ENCODE data around the gene AP3B1.
"Not testable (repeated sequence)": the region's sequence is repeated elsewhere in the genome, so short reads cannot be mapped to it uniquely, and the experiment has no call there.

AP3B1 gene

DNA sequence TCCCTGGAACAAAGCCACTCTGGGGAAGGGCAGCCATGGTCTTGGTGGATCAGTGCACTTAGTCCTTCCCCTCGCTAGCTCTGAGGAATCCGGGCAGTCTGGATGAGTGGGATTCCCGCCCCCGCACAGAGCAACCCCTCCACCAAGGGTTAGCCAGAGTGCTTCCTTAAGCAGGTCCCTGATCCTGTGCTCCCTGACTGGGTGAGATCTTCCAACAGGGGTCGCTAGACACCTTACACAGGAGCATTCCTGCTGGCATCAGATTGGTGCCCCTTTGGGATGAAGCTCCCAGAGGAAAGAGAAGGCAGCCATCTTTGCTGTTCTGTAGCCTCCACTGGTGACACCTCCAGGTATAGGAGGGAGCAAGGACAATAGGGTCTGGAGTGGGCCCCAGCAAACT is 228.8 kb downstream of the AP3B1 start:
- no peak for DNase-seq

DNA sequence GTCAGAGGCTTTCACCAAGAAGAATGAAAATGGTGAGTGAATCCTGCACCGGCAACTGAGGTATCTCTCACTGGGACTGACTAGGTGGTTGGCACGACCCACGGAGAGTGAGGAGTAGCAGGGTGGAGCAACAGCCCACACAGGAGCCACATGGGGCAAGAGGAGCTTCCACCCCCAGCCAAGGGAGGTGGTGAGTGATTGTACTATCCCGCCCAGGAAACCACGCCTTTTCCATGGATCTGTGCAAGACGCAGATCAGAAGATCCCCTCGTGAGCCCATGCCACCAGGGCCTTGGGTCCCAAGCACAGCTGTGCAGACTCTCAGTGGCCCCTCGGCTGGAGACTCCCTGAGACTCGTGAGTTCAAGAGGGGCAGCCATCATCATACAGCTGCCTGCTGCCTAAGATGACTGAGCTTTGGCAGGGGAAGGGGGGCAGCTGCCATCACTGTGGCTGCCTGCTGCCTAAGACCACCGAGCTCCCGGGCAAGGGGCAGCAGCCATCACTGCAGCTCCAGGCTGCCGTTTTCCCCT is 229.5 kb downstream of the AP3B1 start:
- DNase-seq = no peak

DNA sequence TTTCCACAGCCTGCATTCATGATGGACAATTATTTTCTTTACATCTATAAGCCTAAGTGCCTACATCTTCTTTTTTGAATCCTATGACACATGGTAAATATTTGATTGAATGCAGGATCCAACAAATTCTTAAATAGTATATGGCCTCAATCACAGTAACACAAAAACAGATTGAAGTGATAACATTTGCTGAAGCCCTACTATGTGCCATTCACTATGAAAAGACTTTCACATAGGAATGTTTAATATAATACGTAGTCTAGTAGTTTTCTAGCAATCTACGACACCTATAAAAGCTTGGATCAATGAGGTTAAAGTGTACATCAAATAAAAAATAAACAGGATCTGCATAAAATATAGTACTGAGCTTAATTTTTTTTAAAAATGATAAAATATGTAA is 231.0 kb downstream of the AP3B1 start:
- no peak for DNase-seq

DNA sequence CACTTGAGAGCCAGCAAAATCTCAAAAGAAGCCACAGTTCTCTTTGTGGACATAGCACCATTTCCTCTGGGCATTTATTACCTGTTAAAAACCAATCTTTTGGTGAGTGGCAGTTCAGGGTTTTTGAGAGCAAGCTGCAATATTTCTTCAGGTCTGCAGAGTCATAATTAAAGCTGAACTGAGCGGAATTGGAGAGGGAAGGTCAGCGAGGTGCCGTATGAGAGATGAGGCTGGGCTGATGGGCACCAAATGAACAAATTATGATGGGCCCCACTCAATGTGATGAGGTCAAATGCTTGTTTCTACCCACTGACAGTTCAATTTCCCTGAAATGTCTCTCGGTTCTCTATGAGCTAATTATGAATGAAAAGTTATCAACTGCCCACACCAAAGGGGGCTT is 231.9 kb downstream of the AP3B1 start:
- no peak for DNase-seq

DNA sequence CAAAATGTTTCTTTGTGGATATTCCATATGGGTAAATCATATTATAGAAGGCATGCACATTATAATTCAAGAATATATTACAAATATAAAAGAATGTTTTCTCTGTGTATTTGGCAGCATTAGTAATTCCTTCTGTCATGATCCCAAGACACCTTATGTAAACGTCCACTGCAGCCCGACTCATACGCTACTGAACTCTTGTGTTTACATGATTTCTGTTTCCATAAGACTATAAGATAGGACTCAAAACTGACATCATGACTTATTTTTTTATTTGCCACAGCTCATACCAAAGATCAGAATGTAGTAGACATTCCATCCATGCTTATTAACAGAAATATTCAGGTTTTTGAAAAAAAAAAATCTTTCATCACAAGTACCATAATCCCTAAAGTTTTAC is 234.1 kb downstream of the AP3B1 start:
- no peak for DNase-seq

DNA sequence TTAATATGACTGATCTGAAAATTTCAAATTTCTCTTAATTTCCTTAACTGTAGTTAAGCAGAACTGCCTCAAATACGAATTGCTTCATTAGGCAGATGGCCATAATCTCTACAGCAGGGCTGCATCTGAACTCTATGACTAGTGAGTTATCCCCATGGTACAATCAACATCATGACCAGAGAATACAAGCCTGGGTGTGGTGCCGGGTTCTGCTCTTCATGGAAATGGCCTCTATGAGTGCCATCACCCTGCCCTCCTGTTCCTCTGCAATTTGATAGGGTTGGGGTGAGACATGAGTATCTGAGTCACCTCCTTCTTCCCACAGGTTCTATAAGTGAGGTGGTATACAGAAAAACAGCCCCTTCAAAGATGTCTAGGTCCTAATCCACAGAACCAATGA is 235.9 kb downstream of the AP3B1 start:
- no peak for DNase-seq

DNA sequence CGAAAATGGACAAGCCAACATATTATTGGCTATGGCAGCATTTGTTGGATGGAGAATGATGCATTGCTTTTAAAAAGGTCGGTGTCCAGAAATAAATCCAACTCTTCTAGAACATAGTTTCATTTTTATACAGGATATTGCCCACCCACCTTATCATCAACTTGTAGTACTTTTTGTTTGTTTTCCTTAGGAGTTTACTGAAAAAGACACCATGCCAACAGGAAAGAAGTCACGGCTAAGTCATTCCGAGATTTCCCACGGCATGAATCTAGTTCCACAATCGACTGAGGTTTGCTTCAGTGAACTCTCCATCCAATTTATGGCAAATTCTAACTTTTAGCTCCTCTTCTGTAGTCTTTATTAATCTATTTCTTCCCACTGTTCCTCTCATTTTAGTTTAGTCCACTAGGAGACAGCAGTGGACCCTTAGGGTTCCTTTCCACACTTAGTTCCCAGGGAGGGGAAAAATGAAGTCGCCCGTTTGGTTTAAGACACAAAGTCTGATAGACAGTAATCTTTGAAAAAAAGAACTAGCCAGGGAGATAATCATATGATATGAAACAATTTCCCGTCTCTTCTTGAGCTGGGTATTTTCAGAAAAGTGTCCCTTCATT is 237.5 kb downstream of the AP3B1 start:
- no peak for DNase-seq

DNA sequence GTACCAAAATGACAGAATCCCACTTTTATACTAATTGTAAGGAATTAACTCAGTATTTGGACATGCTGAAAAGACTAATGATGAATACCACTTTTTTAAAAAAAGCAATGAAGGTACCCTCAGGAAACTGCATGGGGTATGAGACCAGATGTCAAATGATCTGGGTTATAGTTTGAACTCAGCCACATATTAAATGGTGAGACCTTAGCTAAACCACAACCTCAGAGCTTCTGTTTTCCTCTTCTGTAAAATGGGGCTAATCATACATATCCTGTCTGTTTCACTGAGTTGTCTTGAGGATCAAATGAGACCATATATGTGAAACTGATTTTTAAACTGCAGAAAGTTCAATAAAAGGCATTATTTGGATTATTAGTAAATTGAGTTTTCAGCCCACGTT is 238.4 kb downstream of the AP3B1 start:
- DNase-seq = no peak

DNA sequence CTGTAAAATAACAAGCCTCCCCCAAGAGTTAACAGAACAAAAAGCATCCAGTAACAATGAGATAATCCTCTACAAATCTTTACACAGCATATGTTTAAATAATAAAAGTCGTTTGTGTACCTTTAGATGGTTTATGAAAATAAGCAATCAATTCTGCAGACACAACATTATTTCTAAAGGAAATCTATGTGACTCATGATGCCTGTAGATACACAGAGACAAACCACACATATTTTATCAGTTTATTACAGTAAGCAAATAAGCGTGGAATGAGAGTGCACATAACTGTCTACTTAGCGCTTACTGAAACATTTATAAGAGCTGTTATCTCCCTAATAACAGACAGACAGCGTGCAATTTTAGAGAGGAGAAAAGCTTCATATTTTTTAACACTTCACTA is 243.6 kb downstream of the AP3B1 start:
- DNase-seq = no peak

DNA sequence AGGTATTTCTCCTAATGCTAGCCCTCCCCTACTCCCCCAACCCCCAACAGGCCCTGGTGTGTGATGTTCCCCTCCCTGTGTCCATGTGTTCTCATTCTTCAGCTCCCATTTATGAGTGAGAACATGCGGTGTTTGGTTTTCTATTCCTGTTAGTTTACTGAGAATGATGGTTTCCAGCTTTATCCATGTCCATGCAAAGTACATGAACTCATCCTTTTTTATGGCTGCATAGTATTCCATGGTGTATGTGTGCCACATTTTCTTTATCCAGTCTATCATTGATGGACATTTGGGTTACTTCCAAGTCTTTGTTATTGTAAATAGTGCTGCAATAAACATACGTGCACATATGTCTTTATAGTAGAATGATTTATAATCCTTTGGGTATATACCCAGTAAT is 247.7 kb downstream of the AP3B1 start:
- not testable (repeated sequence) for DNase-seq

DNA sequence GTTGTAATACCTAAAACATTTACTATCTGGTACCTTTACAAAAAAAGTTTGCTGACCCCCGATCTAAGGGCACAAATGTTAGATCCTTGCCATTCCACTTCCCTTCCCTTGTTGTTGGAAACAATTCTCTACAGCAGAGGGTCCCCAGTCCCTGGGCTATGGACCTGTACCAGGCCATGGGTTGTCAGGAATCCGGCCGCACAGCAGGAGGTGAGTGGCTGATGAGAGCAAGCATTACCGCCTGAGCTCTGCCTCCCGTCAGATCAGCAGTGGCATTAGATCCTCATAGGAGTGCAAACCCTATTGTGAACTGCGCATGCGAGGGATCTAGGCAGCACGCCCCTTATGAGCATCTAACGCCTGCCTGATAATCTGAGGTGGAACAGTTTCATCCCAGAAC is 248.5 kb downstream of the AP3B1 start:
- DNase-seq = no peak

DNA sequence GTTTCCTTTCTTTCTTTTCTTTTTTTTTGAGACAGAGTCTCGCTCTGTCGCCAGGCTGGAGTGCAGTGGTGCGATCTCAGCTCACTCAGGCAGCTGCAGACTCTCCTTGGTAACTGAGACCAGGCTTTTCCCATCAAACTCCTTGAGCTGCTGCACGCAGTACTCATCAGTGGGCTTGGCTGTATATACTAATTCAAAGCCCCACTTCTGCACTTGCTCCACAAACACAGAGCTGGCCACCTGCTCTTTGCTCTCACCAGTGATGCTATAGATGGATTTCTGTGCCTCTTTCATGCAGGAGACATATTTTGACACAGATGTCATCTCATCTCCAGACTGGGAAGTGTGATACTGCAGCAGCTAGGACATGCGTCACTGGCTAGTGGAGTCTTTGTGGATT is 252.7 kb downstream of the AP3B1 start:
- no peak for DNase-seq

DNA sequence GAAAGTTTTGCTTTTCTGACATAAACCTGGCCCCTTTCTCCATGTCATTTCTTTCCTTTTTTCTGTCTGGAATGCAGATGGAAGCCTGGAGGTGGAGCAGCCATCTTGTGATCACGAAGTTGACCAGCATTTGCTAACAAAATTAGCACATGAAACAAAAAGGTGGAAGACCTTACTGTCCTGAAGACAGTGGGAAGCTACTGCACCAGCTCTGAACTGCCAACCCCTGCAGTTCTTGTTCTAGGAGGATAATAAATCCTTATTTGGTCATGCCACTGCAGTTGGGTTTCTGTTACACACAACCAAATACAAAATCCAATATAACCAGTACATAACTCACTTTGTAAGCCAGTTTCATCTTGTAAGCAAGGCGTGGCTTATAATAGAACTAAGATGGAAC is 269.0 kb downstream of the AP3B1 start:
- no peak for DNase-seq

DNA sequence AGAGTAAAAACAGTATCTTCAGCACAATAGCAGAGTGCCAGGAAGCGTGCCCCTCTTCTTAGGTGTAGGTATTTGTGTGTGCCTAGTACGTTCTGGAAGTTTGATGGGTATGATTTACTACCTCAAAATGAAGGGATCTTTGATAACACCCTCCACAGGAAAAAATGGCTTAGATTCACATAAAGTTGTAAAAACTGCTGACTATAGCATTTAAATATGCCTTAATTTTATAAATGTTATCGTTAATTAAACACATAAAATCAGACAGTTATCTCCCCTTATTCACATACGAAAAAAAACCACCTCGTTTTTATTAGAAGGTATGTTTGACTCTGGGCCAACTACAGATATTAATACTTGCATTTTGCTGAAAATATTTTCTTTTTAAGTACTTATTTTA is 274.8 kb downstream of the AP3B1 start:
- no peak for DNase-seq

DNA sequence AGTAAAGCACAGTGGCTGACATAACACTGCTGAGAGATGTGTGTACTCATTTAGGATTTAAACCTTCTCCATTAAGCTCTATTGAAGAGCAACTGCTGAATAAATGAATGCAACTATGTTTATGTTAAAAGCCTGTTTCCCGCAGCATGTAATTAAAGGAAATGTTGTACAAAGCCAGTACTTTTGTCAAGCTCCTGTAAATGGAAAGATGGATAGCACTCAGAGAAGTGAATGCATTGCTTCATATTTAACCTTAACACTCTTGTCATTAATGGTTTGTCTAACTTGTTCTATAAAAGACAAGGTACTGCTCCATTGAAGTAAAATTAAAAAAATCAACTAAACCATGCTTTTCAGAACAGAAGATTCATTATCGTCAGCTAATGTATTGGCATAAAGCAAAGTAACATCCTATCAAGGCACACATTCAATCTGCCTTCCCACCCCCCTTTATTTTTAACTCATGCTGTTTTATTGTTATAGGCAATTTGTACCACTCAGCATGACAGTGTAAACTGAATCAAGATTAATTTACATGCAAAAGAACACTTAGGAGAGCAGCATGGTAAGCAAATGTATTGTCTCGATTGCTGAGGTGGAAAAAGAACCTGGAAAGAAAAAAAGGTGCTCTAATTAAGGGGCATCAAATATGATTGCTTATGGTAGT is 277.5 kb downstream of the AP3B1 start:
- no peak for DNase-seq

DNA sequence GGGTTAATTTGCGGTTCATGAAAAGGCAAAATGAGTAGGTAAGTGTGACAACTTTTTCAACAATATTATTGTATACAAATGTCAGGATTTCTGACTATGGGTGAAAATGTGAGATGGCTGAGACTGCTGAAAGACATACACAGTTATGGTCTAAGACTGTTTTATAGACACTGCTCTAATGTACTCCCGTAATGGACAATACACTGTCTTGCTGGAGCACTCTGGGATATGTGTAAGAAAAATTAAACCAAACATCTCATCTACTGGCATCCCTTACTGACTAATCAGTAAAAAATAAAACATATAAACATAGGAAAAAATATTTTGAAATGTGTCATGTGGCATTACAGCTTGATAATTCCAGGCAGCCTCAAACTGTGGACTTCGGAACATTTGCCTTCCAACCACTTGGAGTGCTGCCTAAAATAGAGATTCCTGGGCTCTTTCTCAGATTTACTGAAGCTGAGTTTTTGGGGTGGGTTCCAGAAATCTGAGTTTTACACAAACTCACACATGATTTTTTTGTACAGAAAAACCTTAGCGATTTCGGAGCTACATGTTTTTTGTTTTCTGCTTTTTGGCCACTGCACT is 284.5 kb downstream of the AP3B1 start:
- DNase-seq = no peak

DNA sequence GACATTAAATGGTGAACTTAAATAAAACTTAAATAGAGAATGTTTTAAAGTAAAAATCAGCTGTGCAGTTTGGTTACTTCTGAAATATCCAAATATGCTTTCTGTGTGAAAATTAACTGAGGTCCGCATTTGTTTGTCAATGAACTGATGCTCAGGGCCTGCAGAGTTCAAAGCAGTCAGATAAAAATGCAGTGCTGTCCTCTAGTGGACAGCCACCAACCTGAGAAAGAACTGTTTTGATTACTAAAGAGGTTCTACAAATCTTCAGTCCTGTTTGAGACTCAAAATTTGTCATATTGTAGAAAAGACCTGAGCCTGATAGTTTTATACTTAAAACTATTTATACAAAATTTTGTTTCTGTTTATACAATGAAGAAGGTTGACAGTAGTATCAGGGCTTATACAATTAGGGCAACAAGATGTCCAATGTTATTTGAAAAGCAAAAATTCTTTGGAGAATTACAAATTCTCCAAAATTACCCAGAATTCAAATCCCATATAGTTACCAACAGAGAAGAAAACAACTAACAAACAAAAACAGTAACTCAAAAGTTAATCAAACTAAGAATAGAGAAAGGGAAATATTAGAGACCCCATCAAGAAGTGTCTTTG is 286.0 kb downstream of the AP3B1 start:
- DNase-seq = no peak

DNA sequence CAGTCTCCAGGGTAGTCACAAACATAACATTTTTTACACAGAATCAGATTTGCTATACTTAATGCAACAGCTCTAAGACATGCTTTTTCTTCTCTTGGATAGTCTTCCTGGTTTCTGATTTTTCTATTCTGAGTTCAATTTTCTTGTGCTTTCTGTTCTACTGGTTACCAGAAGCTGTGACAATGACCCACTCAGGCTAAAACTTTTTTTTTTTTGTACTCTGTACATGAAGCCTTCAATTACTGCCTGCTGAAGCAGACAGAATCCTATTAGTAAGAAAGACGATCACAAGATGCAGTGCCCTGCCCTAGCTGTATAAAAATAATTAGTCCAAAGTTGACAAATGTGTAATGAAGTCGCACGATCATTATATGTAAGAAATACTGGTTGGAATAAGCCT is 287.3 kb downstream of the AP3B1 start:
- DNase-seq = no peak

DNA sequence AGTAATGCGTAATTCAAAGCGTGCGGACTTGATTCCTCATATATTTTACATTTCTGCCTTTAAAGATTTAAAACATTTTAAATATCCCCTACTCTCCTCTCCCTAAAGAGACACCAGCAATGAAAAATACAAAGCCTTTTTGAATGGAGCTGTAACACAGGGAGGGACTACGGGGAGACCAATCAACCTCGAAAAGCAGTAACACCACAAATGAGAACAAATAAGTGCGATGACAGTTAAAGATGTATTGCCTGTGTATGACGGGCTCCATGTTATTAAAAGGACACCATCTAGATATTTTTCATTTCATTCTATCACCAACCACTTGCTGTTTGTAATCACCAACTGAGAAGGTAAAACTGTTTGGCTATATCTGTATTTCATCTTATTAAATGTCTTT is 288.0 kb downstream of the AP3B1 start:
- no peak for DNase-seq

DNA sequence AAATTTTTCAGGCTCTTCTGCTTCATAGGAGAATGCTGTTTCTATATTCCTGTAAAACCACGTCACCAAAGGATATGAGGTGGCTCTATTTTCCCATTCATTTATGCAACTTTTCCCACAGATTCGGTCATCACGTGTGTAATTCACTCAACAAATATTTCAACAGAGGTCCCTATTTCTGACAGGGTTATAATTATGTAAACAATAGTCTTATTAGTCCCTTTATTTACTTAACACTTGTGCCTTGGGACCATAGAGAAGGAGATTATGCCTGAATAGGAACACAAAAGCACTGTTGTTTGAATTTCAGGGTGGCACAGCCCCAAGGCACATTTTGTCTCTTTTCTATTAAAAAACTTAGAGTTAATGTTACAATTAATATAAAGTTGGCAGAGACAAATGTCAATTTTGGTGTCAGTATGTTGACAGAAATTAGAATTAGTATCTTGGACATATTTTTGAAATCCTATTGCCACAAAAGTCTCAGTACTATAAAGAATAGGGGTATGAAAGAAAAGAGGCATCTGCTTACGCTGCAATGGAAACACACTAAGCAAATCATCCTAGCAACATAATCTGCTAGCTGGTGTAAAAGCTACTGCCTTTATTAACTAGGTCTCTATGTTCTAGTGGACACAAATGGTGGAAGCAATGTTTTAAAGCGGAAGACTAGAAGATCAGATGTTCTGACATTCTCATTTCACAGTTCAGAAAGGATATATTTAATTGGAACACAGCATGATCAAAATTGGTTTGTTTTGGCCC is 289.3 kb downstream of the AP3B1 start:
- no peak for DNase-seq

DNA sequence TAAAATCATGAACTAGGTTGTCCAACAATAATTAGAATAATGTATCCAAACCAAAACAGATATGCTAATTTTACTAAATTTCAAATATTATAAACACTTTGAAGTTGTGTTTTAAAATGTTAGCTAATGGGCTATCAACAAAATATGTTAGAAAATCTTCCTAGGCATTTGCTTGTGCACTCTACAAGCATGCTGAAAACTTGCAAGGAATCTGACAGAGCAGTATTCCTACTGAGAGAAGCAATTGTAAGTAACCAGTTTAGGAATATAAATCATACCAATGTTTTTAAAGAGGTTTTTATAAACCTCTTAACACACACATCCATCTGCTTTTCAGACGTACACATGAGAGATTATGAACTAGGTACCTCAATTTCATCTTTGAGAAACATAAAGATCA is 289.9 kb downstream of the AP3B1 start:
- no peak for DNase-seq

DNA sequence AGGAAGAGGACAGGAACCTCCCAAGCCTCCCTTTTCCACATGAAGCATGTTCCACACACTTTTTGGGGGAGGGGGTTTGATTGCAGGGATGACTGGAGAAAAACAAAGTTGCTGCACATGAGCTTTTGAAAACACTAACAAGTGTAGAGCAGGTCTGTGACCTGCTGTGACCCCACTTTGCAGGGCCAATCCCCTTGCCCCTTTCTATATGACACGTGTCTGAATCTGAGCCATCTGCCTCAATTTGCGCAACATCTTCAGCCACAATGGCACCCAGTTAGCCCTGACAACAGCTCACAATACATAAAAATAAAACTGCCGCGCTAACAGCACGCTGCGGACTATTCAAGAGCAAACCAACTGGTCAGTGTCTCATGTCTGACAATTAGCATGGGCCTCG is 290.6 kb downstream of the AP3B1 start:
- no peak for DNase-seq

DNA sequence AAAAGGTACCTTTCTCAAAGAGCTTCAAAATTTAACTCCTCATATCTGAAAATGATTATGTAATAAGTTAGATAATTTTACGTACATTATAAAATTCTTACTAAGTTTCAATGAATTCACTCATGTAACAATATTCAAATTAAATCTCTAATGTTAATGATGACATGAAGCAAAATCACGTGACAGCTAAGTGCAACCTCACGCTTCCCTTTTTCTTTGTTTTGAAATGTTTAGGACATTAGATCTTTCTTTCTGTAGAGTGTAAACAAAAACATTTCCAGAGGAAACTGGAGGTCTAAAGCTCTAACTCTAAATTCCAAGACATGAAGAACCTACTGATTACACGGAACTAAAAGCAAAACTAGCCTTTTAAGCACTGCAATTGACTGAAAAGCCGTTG is 291.0 kb downstream of the AP3B1 start:
- DNase-seq = no peak

Measured in right kidney (tissue), 1 donor.